Hypothalamus (tissue), 51 donors: Measurements from ENCODE around the gene HBQ1.
"Not testable (repeated sequence)": the region's sequence is repeated elsewhere in the genome, so short reads cannot be mapped to it uniquely, and the experiment has no call there.

Source experiments
- DNase-seq, 51 donors: peaks; one replicate each; lab custom pipeline; 2025; lab: John Stamatoyannopoulos, UW

The HBQ1 gene

GRCh38 chr16:160242-160641 is 20.0 kb upstream of the HBQ1 start:
- DNase-seq: not testable (repeated sequence)

- DNase-seq: no peak
Measured at GRCh38 chr16:160691-161190, 19.5 kb upstream of the HBQ1 start.

GRCh38 chr16:162271-162991 is 17.8 kb upstream of the HBQ1 start:
- DNase-seq: no peak

GRCh38 chr16:163139-163538 is 17.1 kb upstream of the HBQ1 start:
- not testable (repeated sequence) for DNase-seq

- not testable (repeated sequence) for DNase-seq
Measured at GRCh38 chr16:163696-164095, 16.6 kb upstream of the HBQ1 start.

- DNase-seq: not testable (repeated sequence)
Measured at GRCh38 chr16:164134-164823, 16.0 kb upstream of the HBQ1 start.

GRCh38 chr16:164827-165538 is 15.3 kb upstream of the HBQ1 start:
- DNase-seq: no peak

GRCh38 chr16:165539-166374 is 14.5 kb upstream of the HBQ1 start, which contains the start of gene HBM:
Gene HBM (plus strand): TSS chr16:165978. CDS start chr16:165998, 20 bp downstream.
- no peak for DNase-seq

GRCh38 chr16:166375-167121 is 13.7 kb upstream of the HBQ1 start:
- no peak for DNase-seq

GRCh38 chr16:167122-167690 is 13.1 kb upstream of the HBQ1 start:
- DNase-seq: no peak

- no peak for DNase-seq
Measured at GRCh38 chr16:168424-168823, 11.8 kb upstream of the HBQ1 start.

- no peak for DNase-seq
Measured at GRCh38 chr16:169014-169413, 11.2 kb upstream of the HBQ1 start.

GRCh38 chr16:170088-170507 is 10.2 kb upstream of the HBQ1 start:
- not testable (repeated sequence) for DNase-seq

- no peak for DNase-seq
Measured at GRCh38 chr16:170788-171187, 9.5 kb upstream of the HBQ1 start.

- not testable (repeated sequence) for DNase-seq
Measured at GRCh38 chr16:172374-172941, 7.8 kb upstream of the HBQ1 start, which contains the start of gene HBA2. Gene HBA2 (plus strand): TSS chr16:172876. CDS start chr16:172913, 37 bp downstream.

- not testable (repeated sequence) for DNase-seq
Measured at GRCh38 chr16:173211-173854, 6.9 kb upstream of the HBQ1 start.

GRCh38 chr16:173928-174769 is 6.1 kb upstream of the HBQ1 start:
- not testable (repeated sequence) for DNase-seq
